ENCODE data around the gene MYDGF.

DNA sequence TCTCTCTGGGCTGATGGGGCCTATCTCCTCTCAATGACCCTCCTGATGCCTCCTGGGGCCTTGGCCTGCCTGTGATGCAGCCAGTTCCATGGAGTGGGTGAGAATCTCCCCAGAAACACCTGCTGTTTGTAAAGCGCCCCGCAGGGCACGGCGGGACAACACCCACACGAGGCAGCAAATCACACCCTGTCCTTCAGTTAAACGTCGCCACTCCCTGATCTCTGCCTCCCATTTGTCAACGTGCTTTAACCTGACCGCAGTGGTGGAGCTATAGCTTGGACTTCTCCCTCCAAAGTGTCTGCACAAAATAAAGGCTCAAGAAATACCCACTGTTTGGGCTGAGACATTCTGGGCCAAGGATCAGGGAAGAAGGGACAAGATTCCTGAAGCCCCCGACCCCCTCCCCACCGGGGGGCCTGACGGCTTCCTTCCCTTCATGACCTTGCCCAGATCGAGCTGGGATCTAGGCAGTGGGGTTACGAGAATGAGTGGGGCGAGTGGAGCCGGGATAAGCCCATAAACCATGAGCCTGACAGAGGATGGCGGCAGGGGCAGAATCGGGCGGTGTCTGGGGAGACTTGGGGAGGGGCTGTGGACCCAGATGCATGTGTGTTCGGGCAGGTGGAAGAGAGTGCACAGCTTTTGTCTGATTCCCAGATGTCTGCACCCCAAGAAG lies 8.0 kb downstream of the MYDGF start:
- TF ChIP-seq GATA2 (IDR thresholded peaks at IDR 0.05; ENCODE audit: low read depth, low read length) = no peak
- no peak for TF ChIP-seq GATA3 (IDR thresholded peaks at IDR 0.05; ENCODE audit: low read depth, low read length)
